DND-41 (cell line): ENCODE data around the gene GABRA4.

ENCODE experiments used
- ATAC-seq: fragments of 200-7000 bp; cut with Tn5 transposase; 3 replicates; pipeline ENCODE4 v1.9.1; 2021; ENCODE audit warnings: low read depth; ENCODE audit not compliant: insufficient read depth
- DNase-seq: peaks from one replicate; pipeline ENCODE4 v3.0.0-alpha.2; 2020
- H2AFZ ChIP-seq: 2 replicates; pipeline ENCODE4 v1.6.0; 2012; ENCODE audit warnings: low read depth, low read length
- H3K27ac ChIP-seq: 2 replicates; pipeline ENCODE4 v1.5.1; 2012; ENCODE audit warnings: low read length, inconsistent platforms
- H3K27me3 ChIP-seq: fragments of 200-600 bp; sonication (generic); 2 replicates; pipeline ENCODE4 v1.6.0; 2012; ENCODE audit warnings: low read length, mild to moderate bottlenecking, inconsistent platforms; ENCODE audit not compliant: insufficient read depth, poor library complexity
- H3K36me3 ChIP-seq: 2 replicates; pipeline ENCODE4 v1.5.1; 2012; ENCODE audit warnings: low read length, inconsistent platforms; ENCODE audit not compliant: insufficient read depth
- H3K4me1 ChIP-seq: 2 replicates; pipeline ENCODE4 v1.5.1; 2012; ENCODE audit warnings: mild to moderate bottlenecking, low read length; ENCODE audit not compliant: insufficient read depth
- H3K4me2 ChIP-seq: 2 replicates; pipeline ENCODE4 v1.6.0; 2012; ENCODE audit warnings: mild to moderate bottlenecking, moderate library complexity, low read length, inconsistent platforms; ENCODE audit not compliant: insufficient read depth
- H3K4me3 ChIP-seq, 2 experiments: fragments of 200-600 bp in 1 of 2; shearing (Covaris generic) in 1 of 2; 2 replicates each; pipeline ENCODE4 v1.5.1; 2012 to 2016; ENCODE audit warnings: inconsistent platforms in 2 of 2, low read length in 2 of 2, mild to moderate bottlenecking in 2 of 2, low read depth in 1 of 2, moderate library complexity in 1 of 2
- H3K79me2 ChIP-seq: 2 replicates; pipeline ENCODE4 v1.6.0; 2012; ENCODE audit warnings: low read length, inconsistent platforms; ENCODE audit not compliant: insufficient read depth
- H3K9ac ChIP-seq: 2 replicates; pipeline ENCODE4 v1.6.0; 2012; ENCODE audit warnings: low read depth, mild to moderate bottlenecking, inconsistent platforms, low read length, moderate library complexity
- H3K9me3 ChIP-seq: 2 replicates; pipeline ENCODE4 v1.5.1; 2012; ENCODE audit warnings: low read length, moderate library complexity, mild to moderate bottlenecking, inconsistent platforms; ENCODE audit not compliant: insufficient read depth, severe bottlenecking
- H4K20me1 ChIP-seq: 2 replicates; pipeline ENCODE4 v1.6.0; 2012; ENCODE audit warnings: low read length; ENCODE audit not compliant: insufficient read depth
- CTCF ChIP-seq: IDR thresholded peaks from 2 replicates; pipeline ENCODE4 v1.5.1; 2012; ENCODE audit warnings: borderline replicate concordance, low read length, moderate library complexity, mild to moderate bottlenecking; ENCODE audit not compliant: poor library complexity, severe bottlenecking; ENCODE audit errors: extremely low read depth
- EZH2 ChIP-seq: IDR thresholded peaks from 3 replicates; pipeline ENCODE4 v1.6.1; 2012; ENCODE audit warnings: borderline replicate concordance, low read depth, mild to moderate bottlenecking, moderate library complexity, low read length, inconsistent platforms; ENCODE audit not compliant: severe bottlenecking

GABRA4 gene

DNA sequence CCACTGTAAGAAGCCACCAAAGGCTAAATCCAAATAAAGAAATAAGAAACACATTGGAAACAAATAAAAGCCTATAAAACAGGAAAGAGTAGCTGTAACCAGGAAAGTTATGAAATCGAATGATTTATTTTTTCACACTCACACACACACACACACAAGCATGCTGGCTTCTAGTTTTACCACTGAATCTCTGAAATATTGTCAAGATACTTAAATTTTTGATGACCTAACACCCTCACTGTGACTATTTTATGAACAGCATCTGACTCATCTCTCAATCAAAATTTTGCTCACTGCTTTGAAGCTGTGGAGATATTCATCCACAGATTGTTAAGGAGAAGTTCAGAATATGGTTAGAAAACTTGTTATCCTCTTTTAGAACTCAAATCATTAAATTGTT lies 24.1 kb upstream of the GABRA4 start:
- Histone ChIP-seq H3K4me2 (no peak overlapping the region), H4K20me1 (no peaks in the 10 kb centered on the region), H3K36me3 (no peaks in the 10 kb centered on the region), H3K27me3 (peaks cover 4% of the 10 kb centered on the region), H3K4me3 (no peak overlapping the region), H3K27ac (no peak overlapping the region), H3K79me2 (no peaks in the 10 kb centered on the region), H2AFZ (no peak overlapping the region), H3K9me3 (no peaks in the 10 kb centered on the region), H3K4me1 (no peaks in the 10 kb centered on the region), H3K9ac (no peak overlapping the region)
- TF ChIP-seq CTCF (no peak), EZH2 (no peak)
- DNase-seq (no peak), ATAC-seq (no peak)

GRCh38 chr4:47017081-47017480 lies 23.7 kb upstream of the GABRA4 start:
- H3K36me3 ChIP-seq = no peaks in the 10 kb centered on the region
- no peak overlapping the region for H3K4me2 ChIP-seq
- H3K79me2 ChIP-seq = no peaks in the 10 kb centered on the region
- TF ChIP-seq EZH2 (no peak), CTCF (no peak)
- H3K4me3 ChIP-seq = no peak overlapping the region
- no peak for ATAC-seq
- H3K9me3 ChIP-seq = no peaks in the 10 kb centered on the region
- no peak for DNase-seq
- H3K4me1 ChIP-seq = no peaks in the 10 kb centered on the region
- no peak overlapping the region for H2AFZ ChIP-seq
- no peak overlapping the region for H3K27ac ChIP-seq
- H4K20me1 ChIP-seq = no peaks in the 10 kb centered on the region
- H3K27me3 ChIP-seq = peaks cover 4% of the 10 kb centered on the region
- H3K9ac ChIP-seq = no peak overlapping the region

GRCh38 chr4:47013373-47013772 lies 20.0 kb upstream of the GABRA4 start:
- Histone ChIP-seq H3K9ac (no peak overlapping the region), H3K4me2 (no peak overlapping the region), H3K79me2 (no peaks in the 10 kb centered on the region), H3K4me3 (no peak overlapping the region), H3K36me3 (no peaks in the 10 kb centered on the region), H4K20me1 (no peaks in the 10 kb centered on the region), H3K4me1 (peaks cover 14% of the 10 kb centered on the region), H3K9me3 (peaks cover 4% of the 10 kb centered on the region), H3K27me3 (peaks cover 4% of the 10 kb centered on the region), H2AFZ (no peak overlapping the region), H3K27ac (no peak overlapping the region)
- TF ChIP-seq CTCF (no peak), EZH2 (no peak)
- DNase-seq (no peak), ATAC-seq (no peak)

- Histone ChIP-seq H3K4me3 (no peak overlapping the region), H3K4me1 (peaks cover 14% of the 10 kb centered on the region), H3K27me3 (peaks cover 4% of the 10 kb centered on the region), H3K9ac (no peak overlapping the region), H3K79me2 (no peaks in the 10 kb centered on the region), H4K20me1 (no peaks in the 10 kb centered on the region), H3K36me3 (no peaks in the 10 kb centered on the region), H2AFZ (peak overlapping the region; percentile 38), H3K4me2 (no peak overlapping the region), H3K9me3 (peaks cover 4% of the 10 kb centered on the region), H3K27ac (no peak overlapping the region)
- DNase-seq (no peak), ATAC-seq (no peak)
- TF ChIP-seq CTCF (no peak), EZH2 (no peak)
Measured at GRCh38 chr4:47012676-47013075, 19.3 kb upstream of the GABRA4 start.
